ENCODE data around the gene CACNB4.

DNA sequence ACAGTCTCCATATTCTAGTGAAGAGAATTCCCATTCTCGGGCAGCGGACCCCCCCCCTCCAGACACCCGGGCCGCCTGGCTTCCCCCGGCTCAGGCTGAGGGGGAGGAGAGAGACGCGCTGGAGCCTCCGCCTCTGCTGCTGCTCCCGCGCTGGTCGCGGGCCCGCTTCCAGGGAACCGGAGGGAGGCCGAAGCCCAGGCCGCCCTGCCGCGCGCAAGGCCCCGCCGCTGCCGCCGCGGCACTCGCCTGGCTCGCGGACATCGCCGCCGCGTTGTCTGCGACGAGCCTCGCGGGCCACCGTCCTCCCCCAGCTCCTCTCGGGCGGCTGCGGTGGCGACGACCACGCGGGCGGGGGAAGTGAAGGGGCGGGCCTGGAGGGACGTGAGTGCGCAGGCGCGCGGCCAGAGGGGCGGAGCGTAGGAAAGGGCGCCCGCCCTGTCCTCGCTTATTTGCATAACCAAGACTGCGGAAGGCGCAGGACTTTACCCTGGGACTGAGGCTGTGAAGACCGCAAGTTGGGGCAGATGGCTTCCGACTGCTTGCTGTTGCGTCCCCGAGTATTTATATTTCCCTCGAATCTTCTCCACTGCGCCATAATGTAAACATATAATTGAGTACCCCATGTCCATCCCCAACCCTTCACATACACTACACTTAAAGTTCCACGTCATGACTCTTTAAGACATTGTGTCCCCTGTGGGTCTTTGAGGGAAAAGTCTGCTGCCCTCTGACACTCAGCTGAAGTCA, 270.5 kb downstream of the CACNB4 start, which contains the start of gene ARL5A:
- TF ChIP-seq CTCF (IDR thresholded peaks at IDR 0.05 in 2 of 3, conservative IDR thresholded peaks at IDR 0.05 in 1 of 3; ENCODE audit: control insufficient read depth in 2 of 3, extremely low read depth in 1 of 3, insufficient read depth in 1 of 3, low read depth in 3 of 3, low read length in 3 of 3) (no peak), RAD21 (IDR thresholded peaks at IDR 0.05; ENCODE audit: insufficient read depth, low read depth, low read length) (no peak), RFX5 (IDR thresholded peaks at IDR 0.05; ENCODE audit: low read depth, low read length) (no peak)
